Measurements from ENCODE around the gene PADI3. TPM values are rescaled to one million over a fixed set of nuclear protein-coding genes. Genes with fewer than 3 reads are reported as not detected.

PADI3 gene
- polyA plus RNA-seq, 1 donor (not counting 4 experiments of a cell fraction or from before 2014, with no cell fraction given): 6.1 TPM

DNA sequence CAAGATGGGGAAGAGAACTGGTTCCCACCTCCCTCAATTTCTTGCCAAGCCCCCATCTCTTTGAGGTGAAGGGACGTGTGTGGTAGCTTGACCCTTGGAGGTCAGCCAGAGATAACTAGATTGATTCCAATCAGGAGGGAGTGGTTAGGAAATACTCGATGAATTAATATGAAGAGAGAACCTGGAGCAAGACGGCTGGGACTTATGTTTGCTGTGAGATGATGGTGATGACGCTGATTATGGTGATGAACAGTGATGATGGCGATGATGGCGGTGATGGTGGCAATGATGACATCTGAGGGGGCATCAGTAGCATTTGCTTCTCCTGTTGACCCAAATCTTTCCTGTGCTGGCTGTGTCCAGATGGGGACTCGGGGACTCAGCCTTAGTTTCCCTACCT, 43.2 kb upstream of the PADI3 start:
- Histone ChIP-seq H4K20me1 (ENCODE audit: control insufficient read depth, extremely low read depth, insufficient read depth, low read length) (no peaks in the 10 kb centered on the region), H3K9ac (ENCODE audit: control insufficient read depth, extremely low read depth, insufficient read depth, low read length) (no peak overlapping the region), H3K27me3 (ENCODE audit: control insufficient read depth, extremely low read depth, insufficient read depth, low read length) (no peaks in the 10 kb centered on the region), H3K79me2 (ENCODE audit: control insufficient read depth, insufficient read depth, low read length) (no peaks in the 10 kb centered on the region), H3K4me3 (ENCODE audit: control insufficient read depth in 2 of 3, extremely low read depth in 1 of 3, insufficient read depth in 2 of 3, low read depth in 1 of 3, low read length in 3 of 3) (no peak overlapping the region), H3K9me3 (ENCODE audit: control insufficient read depth, low read depth, low read length) (no peaks in the 10 kb centered on the region), H3K27ac (ENCODE audit: control insufficient read depth, insufficient read depth, low read length) (no peak overlapping the region), H3K9me1 (ENCODE audit: control insufficient read depth, extremely low read depth, insufficient read depth, low read length) (peaks cover 2% of the 10 kb centered on the region), H3K4me2 (ENCODE audit: control insufficient read depth, extremely low read depth, insufficient read depth, low read depth, low read length) (no peak overlapping the region), H2AFZ (ENCODE audit: control insufficient read depth, low read length) (no peak overlapping the region), H3K36me3 (ENCODE audit: control insufficient read depth in 2 of 2, extremely low read depth in 1 of 2, insufficient read depth in 2 of 2, low read length in 2 of 2) (no peaks in the 10 kb centered on the region), H3K4me1 (ENCODE audit: control insufficient read depth, extremely low read depth, insufficient read depth, low read length) (peaks cover 49% of the 10 kb centered on the region)
- dilution Hi-C loops (cut with MboI; ENCODE audit: extremely low pct_ligation_motif_present, low sequenced_read_pairs): no loop called here
- FAIRE-seq (peak; percentile 70), DNase-seq (ENCODE audit: low read depth, low spot score) (no peak)
- TF ChIP-seq, protein P1, sequence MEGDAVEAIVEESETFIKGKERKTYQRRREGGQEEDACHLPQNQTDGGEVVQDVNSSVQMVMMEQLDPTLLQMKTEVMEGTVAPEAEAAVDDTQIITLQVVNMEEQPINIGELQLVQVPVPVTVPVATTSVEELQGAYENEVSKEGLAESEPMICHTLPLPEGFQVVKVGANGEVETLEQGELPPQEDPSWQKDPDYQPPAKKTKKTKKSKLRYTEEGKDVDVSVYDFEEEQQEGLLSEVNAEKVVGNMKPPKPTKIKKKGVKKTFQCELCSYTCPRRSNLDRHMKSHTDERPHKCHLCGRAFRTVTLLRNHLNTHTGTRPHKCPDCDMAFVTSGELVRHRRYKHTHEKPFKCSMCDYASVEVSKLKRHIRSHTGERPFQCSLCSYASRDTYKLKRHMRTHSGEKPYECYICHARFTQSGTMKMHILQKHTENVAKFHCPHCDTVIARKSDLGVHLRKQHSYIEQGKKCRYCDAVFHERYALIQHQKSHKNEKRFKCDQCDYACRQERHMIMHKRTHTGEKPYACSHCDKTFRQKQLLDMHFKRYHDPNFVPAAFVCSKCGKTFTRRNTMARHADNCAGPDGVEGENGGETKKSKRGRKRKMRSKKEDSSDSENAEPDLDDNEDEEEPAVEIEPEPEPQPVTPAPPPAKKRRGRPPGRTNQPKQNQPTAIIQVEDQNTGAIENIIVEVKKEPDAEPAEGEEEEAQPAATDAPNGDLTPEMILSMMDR (optimal IDR thresholded peaks at IDR 0.05 in 1 of 3, IDR thresholded peaks at IDR 0.05 in 1 of 3, conservative IDR thresholded peaks at IDR 0.05 in 1 of 3; ENCODE audit: extremely low read depth in 1 of 3, insufficient read depth in 2 of 3, low read length in 3 of 3): no peak
- no peak for TF ChIP-seq EZH2 (IDR thresholded peaks at IDR 0.05; ENCODE audit: low read length)

DNA sequence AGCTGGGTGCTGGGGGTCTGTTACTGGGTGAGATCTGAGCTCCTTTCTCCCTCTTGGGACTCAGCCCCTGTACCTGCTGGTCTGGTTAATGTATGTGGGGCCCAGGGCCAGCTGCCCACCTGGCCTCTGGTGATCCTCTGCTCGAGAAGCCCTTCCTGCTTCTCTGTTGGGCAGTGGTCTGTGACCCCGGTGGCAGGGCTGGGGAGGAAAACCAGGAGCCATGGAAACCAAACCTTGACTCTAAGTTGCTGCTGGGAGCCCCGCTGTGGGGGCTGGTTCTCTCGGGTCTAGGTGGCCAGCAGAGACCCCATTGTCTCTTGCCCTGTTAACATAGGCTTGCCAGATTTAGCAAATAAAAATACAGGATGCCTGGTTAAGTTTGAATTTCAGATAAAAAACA, 42.7 kb upstream of the PADI3 start:
- dilution Hi-C loops (cut with MboI; ENCODE audit: extremely low pct_ligation_motif_present, low sequenced_read_pairs): no loop called here
- no peak overlapping the region for H3K9ac ChIP-seq (ENCODE audit: control insufficient read depth, extremely low read depth, insufficient read depth, low read length)
- no peak for FAIRE-seq
- no peak overlapping the region for H3K27ac ChIP-seq (ENCODE audit: control insufficient read depth, insufficient read depth, low read length)
- H3K9me1 ChIP-seq (ENCODE audit: control insufficient read depth, extremely low read depth, insufficient read depth, low read length): peaks cover 2% of the 10 kb centered on the region
- H3K4me3 ChIP-seq (ENCODE audit: control insufficient read depth in 2 of 3, extremely low read depth in 1 of 3, insufficient read depth in 2 of 3, low read depth in 1 of 3, low read length in 3 of 3): no peak overlapping the region
- no peaks in the 10 kb centered on the region for H3K36me3 ChIP-seq (ENCODE audit: control insufficient read depth in 2 of 2, extremely low read depth in 1 of 2, insufficient read depth in 2 of 2, low read length in 2 of 2)
- no peak for TF ChIP-seq EZH2 (IDR thresholded peaks at IDR 0.05; ENCODE audit: low read length)
- TF ChIP-seq, protein P1 (optimal IDR thresholded peaks at IDR 0.05 in 1 of 3, IDR thresholded peaks at IDR 0.05 in 1 of 3, conservative IDR thresholded peaks at IDR 0.05 in 1 of 3; ENCODE audit: extremely low read depth in 1 of 3, insufficient read depth in 2 of 3, low read length in 3 of 3): no peak
- H4K20me1 ChIP-seq (ENCODE audit: control insufficient read depth, extremely low read depth, insufficient read depth, low read length): no peaks in the 10 kb centered on the region
- no peaks in the 10 kb centered on the region for H3K27me3 ChIP-seq (ENCODE audit: control insufficient read depth, extremely low read depth, insufficient read depth, low read length)
- no peak overlapping the region for H2AFZ ChIP-seq (ENCODE audit: control insufficient read depth, low read length)
- no peaks in the 10 kb centered on the region for H3K79me2 ChIP-seq (ENCODE audit: control insufficient read depth, insufficient read depth, low read length)
- no peak overlapping the region for H3K4me2 ChIP-seq (ENCODE audit: control insufficient read depth, extremely low read depth, insufficient read depth, low read depth, low read length)
- no peak for DNase-seq (ENCODE audit: low read depth, low spot score)
- no peaks in the 10 kb centered on the region for H3K9me3 ChIP-seq (ENCODE audit: control insufficient read depth, low read depth, low read length)
- peaks cover 49% of the 10 kb centered on the region for H3K4me1 ChIP-seq (ENCODE audit: control insufficient read depth, extremely low read depth, insufficient read depth, low read length)
